Measurements from ENCODE around the gene LAMA2.

Gene LAMA2

DNA sequence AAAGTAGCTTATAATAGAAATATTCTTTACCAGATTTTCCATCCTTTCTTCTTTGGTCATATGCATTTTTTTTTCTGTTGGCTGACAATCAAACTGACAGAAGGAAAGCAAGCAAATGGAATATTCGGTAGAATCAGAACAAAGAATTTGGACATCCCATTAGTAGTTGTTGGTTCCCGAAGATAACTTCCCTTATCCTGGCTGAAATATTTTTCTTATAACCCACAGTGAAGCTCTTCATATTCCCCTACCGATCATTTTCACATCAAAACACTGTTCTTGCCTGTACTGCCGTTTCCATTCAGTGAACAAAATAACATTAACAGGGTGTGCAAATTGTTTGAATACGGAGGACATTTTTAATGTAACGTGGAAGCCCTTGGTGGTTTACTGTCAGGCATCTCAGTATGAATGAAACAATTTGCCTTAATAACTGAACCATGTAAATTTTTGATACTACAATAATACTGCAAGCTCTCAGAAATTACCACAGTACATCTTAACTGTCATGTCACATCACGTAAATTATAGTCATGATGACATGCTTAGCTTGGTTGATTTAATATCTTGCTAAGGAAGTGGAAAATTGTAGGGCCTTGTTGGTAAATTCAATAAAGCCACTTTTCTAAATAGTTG lies 311.5 kb downstream of the LAMA2 start:
- no peak overlapping the region for H3K4me3 ChIP-seq (ENCODE audit: low read depth, low read length)
- TF ChIP-seq, protein P1, sequence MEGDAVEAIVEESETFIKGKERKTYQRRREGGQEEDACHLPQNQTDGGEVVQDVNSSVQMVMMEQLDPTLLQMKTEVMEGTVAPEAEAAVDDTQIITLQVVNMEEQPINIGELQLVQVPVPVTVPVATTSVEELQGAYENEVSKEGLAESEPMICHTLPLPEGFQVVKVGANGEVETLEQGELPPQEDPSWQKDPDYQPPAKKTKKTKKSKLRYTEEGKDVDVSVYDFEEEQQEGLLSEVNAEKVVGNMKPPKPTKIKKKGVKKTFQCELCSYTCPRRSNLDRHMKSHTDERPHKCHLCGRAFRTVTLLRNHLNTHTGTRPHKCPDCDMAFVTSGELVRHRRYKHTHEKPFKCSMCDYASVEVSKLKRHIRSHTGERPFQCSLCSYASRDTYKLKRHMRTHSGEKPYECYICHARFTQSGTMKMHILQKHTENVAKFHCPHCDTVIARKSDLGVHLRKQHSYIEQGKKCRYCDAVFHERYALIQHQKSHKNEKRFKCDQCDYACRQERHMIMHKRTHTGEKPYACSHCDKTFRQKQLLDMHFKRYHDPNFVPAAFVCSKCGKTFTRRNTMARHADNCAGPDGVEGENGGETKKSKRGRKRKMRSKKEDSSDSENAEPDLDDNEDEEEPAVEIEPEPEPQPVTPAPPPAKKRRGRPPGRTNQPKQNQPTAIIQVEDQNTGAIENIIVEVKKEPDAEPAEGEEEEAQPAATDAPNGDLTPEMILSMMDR (IDR thresholded peaks at IDR 0.05; ENCODE audit: low read depth, low read length): no peak

DNA sequence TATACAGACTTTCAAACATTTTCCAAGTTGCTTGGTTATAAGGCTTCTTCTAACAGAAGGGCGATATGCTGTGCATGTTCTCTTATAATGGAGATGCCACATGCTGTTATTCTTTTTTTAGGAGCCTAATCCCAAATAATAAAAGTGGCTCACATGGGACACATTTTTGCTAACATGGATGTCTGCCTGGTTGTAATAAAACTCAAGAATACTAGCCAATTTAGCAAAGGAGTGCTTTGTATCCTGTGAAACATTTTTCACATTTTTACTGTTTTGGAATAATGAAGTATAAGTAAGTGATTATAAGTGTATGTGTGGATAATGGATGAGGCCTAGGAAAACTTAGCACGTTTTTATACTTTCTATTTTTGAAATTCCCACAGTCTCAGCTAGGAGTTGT lies 312.2 kb downstream of the LAMA2 start:
- TF ChIP-seq, protein P1 (IDR thresholded peaks at IDR 0.05; ENCODE audit: low read depth, low read length): no peak
- no peak overlapping the region for H3K4me3 ChIP-seq (ENCODE audit: low read depth, low read length)

- H3K4me3 ChIP-seq (ENCODE audit: low read depth, low read length): no peak overlapping the region
- TF ChIP-seq, protein P1 (IDR thresholded peaks at IDR 0.05; ENCODE audit: low read depth, low read length): no peak
Observed at GRCh38 chr6:129195643-129196042, 312.7 kb downstream of the LAMA2 start.

GRCh38 chr6:129197154-129197553 lies 314.2 kb downstream of the LAMA2 start:
- H3K4me3 ChIP-seq (ENCODE audit: low read depth, low read length): no peak overlapping the region
- TF ChIP-seq, protein P1 (IDR thresholded peaks at IDR 0.05; ENCODE audit: low read depth, low read length): no peak

GRCh38 chr6:129200151-129200550 lies 317.2 kb downstream of the LAMA2 start:
- TF ChIP-seq, protein P1 (IDR thresholded peaks at IDR 0.05; ENCODE audit: low read depth, low read length): no peak
- H3K4me3 ChIP-seq (ENCODE audit: low read depth, low read length): no peak overlapping the region

DNA sequence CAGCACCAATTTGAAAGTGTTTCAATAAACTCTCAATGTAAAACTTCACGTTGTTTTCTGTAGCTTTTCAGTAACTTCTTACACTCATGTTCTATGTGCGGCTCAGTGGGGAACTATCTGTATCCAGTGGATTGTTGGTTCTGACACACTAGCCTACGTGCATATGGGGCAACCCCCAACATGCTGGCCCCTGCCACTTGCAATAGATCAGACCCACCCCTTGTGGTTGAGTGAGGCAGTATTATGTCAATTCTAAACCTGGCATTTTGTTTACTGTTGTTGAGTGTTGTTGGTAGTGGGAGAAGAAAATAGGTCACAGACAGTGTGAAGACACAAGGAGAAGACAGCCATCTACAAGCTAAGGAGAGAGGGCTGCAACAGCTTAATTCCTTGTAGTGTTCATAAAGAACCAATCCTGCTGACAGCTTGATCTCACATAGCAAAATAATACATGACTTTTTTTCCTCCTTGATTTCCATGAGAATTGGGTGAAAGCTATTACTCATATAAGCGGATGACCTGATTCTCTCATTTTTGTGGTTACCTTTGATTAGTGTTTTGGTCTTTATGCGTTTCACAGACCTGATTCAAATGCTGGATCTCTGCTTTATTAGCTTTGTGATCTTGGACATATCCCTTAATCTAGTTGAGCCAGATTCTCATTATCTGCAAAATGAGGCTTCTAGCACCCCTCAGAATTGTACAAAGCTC lies 320.4 kb downstream of the LAMA2 start:
- no peak overlapping the region for H3K4me3 ChIP-seq (ENCODE audit: low read depth, low read length)
- TF ChIP-seq, protein P1 (IDR thresholded peaks at IDR 0.05; ENCODE audit: low read depth, low read length): no peak

GRCh38 chr6:129206821-129207220 lies 323.9 kb downstream of the LAMA2 start:
- TF ChIP-seq, protein P1 (IDR thresholded peaks at IDR 0.05; ENCODE audit: low read depth, low read length): no peak
- no peak overlapping the region for H3K4me3 ChIP-seq (ENCODE audit: low read depth, low read length)
